Heart left ventricle (tissue), 13 donors: Measurements from ENCODE around the gene SLC16A5.

Source experiments
- POLR2A ChIP-seq, 2 donors: fragments of 450-650 bp; IDR thresholded peaks; one replicate each; pipeline ENCODE4 v1.6.1; 2017; ENCODE audit warnings: antibody characterized with exemption in 2 of 2, mild to moderate bottlenecking in 2 of 2, moderate library complexity in 2 of 2
- TF ChIP-seq, protein P1 (sequence below), 12 donors: fragments of 200-600 bp; sonication (generic) in 4 of 12; IDR thresholded peaks; one replicate each; pipeline versions ENCODE4 v1.5.0 to v1.8.0; 2018 to 2022; ENCODE audit warnings: antibody characterized with exemption in 12 of 12, mild to moderate bottlenecking in 5 of 12
- donor health status: ischemic (EF 13 %, LVEDD 7.1; RV severe dilation, severe dysfunction).
- donor health status: DM: no; HTN: yes; CAD: no.
- donor health status: DM: no; HTN: no; CAD: no.
- donor health status: ischemic (EF 25% LVEDD 6.9; RV normal size, moderate dysfunction).
- donor health status: ischemic (EF 25% LVEDD 5.7; RV mildly dilated, moderate dysfunction).
- donor health status: ischemic (EF 35%, LVEDD 5.7; RV mildly dilated, moderate dysfunction).
- donor health status: nonischemic (EF 11% LVEDD 7.7; RV severe dilation, severe dysfunction).
- donor health status: DM: yes; HTN: yes; CAD: no.
- donor health status: PGD.
- donor health status: ischemic (EF 29% LVEDD 5.4; RV normal size, mild dysfunction).
- donor health status: nonischemic (EF 23%, LVEDD 6.1; RV moderate dilation, normal function).

GRCh38 chr17:75088465-75089417 is 987 bp downstream of the SLC16A5 start:
- TF ChIP-seq, protein P1, sequence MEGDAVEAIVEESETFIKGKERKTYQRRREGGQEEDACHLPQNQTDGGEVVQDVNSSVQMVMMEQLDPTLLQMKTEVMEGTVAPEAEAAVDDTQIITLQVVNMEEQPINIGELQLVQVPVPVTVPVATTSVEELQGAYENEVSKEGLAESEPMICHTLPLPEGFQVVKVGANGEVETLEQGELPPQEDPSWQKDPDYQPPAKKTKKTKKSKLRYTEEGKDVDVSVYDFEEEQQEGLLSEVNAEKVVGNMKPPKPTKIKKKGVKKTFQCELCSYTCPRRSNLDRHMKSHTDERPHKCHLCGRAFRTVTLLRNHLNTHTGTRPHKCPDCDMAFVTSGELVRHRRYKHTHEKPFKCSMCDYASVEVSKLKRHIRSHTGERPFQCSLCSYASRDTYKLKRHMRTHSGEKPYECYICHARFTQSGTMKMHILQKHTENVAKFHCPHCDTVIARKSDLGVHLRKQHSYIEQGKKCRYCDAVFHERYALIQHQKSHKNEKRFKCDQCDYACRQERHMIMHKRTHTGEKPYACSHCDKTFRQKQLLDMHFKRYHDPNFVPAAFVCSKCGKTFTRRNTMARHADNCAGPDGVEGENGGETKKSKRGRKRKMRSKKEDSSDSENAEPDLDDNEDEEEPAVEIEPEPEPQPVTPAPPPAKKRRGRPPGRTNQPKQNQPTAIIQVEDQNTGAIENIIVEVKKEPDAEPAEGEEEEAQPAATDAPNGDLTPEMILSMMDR (IDR thresholded peaks at IDR 0.05) = peak in 1 of 12 donors; percentile 13
- no peak for TF ChIP-seq POLR2A (IDR thresholded peaks at IDR 0.05)
